Activated CD4-positive, CD25-positive, alpha-beta regulatory T cell treated with anti-CD3 and anti-CD28 coated beads, Interleukin-2, amount 50 U/mL, for 24 hours (primary cell): ENCODE results near the gene HOMER3.
A peak's percentile ranks its signal among the peaks of the same experiment; 100 is the strongest.

ENCODE experiments used
- ATAC-seq, 2 donors: fragments of 150-1000 bp; cut with Tn5 transposase; one replicate each; pipeline ENCODE4 v1.10.0; 2021; ENCODE audit warnings: mild to moderate bottlenecking in 1 of 2, moderate library complexity in 1 of 2

Gene HOMER3

GRCh38 chr19:18940769-18941627 lies at the start of gene HOMER3:
Gene HOMER3, minus strand, starts transcription at chr19:18941217. Its CDS starts 2,235 bp downstream, at chr19:18938982.
- peak; percentile 86 to 89 for ATAC-seq

GRCh38 chr19:18990128-18990708 lies 49.2 kb upstream of the HOMER3 start:
- peak in 1 of 2 donors; percentile 13 for ATAC-seq

DNA sequence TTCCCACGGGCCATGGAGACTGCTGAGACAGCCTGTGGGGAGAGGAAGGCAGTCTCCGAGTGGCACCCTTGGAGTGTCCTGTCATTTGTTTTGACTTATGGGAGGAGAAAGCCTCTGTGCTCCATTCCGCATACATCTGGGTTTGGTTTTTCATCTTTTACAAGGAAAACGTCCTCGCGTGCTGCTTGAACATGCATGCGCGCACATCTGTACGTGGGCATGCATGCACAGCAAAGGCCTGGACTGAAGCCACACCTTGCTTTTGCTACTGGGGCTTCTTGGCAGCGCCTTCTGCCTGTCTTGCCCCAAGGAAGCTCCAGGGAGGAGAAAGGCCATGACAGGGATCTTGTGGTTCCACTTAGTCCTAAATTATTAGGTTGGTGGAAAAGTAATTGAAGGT lies 48.3 kb upstream of the HOMER3 start:
- ATAC-seq: no peak

DNA sequence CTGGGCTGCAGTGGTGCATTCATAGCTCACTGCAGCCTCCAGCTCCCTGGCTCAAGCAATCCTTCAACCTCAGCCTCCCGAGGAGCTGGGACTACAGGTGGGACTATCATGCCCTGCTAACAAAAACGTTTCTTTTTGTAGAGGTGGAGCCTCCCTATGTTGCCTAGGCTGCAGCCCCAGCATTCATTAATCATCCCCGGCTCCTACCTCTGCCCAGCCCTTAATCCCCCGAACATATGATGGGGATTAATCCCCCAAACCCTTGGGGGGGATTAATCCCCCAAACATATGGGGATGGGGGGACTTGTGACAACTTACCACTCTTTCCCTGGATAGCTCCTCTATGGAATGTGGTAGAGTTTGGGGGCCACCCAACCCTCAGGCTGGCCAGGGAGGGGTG lies 46.4 kb upstream of the HOMER3 start:
- ATAC-seq: no peak

DNA sequence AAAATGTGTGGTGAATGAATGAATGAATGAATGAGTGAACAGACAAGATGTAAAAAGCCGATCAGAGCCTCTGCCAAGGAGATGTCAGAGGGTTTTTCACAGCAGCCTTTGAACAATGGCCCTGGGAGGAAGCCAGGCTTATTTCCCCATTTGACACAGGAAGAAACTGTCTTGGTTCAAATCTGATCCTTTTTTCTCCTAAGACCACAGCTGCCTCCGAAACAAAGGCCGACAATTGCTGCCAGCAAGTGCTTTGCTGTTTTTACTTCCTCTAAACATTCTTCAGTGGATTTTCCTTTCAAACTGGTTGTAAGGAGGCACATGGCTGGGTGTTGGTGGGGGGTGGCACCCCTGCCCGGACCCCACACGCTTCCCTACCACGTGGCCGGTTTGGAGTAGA lies 44.2 kb upstream of the HOMER3 start:
- no peak for ATAC-seq

- ATAC-seq: no peak
These were observed 43.2 kb upstream of the HOMER3 start for GRCh38 chr19:18984251-18984650.

- no peak for ATAC-seq
These were observed 41.7 kb upstream of the HOMER3 start for GRCh38 chr19:18982669-18983068.

GRCh38 chr19:18980432-18981020 lies 39.5 kb upstream of the HOMER3 start:
- no peak for ATAC-seq

DNA sequence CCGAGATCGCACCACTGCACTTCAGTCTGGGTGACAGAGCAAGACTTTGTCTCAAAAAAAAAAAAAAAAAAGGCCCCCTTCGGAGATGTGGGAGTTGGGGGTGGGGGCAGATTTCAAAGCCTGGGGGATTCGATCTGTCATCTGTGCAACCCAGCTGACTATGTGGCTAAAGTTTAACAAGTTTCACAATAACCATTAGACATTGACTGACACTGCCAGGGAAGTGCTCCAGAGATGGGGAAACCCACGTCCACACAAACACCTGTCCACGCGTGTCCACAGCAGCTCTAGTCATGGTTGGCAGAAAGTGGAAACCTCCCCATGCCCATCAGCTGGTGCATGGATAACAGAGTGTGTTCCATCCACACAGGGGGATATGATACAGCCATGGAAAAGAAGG lies 37.6 kb upstream of the HOMER3 start:
- ATAC-seq: no peak

- ATAC-seq: no peak
These were observed 34.9 kb upstream of the HOMER3 start for GRCh38 chr19:18975869-18976268.

GRCh38 chr19:18975011-18975410 lies 34.0 kb upstream of the HOMER3 start:
- ATAC-seq: no peak

DNA sequence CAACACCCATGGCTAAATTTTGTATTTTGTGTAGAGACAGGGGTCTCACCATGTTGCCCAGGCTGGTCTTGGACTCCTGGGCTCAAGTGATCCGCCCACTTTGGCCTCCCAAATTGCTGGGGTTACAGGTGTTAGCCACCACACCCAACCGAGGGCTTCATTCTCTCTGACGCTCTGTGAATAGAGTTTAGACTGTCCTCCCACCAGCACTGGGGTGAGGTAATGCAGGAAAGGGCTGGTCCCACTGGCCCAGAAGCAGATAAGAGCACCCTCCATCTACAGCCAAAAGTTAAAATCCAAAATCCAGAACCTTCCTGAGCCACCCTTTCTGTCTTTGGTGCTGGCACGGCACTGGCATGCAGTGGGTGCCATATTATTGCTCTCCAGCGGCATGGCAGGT lies 31.8 kb upstream of the HOMER3 start:
- no peak for ATAC-seq

DNA sequence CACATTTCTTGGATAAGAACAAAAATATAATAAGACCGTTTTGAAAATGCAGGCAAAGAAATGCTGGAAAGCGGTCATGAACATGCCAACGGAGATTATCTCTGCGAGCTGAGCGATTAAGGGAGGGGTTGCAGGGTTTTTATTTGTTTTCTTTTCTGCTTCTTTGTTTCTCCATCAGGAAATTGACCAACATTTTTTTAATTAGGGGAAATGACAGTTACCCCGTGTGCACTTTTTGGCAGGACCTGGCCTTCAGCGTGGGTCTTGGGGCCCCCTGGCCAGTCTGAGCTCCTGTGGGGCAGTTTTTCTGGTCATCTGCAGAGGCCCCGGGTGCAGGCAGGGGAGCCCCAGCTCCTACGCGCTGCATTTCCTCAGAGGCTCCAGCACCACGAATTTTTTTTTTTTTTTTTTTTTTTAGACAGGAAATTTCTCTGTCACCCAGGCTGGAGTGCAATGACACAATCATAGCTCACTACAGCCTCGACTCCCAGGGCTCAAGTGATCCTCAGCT lies 31.3 kb upstream of the HOMER3 start:
- no peak for ATAC-seq

DNA sequence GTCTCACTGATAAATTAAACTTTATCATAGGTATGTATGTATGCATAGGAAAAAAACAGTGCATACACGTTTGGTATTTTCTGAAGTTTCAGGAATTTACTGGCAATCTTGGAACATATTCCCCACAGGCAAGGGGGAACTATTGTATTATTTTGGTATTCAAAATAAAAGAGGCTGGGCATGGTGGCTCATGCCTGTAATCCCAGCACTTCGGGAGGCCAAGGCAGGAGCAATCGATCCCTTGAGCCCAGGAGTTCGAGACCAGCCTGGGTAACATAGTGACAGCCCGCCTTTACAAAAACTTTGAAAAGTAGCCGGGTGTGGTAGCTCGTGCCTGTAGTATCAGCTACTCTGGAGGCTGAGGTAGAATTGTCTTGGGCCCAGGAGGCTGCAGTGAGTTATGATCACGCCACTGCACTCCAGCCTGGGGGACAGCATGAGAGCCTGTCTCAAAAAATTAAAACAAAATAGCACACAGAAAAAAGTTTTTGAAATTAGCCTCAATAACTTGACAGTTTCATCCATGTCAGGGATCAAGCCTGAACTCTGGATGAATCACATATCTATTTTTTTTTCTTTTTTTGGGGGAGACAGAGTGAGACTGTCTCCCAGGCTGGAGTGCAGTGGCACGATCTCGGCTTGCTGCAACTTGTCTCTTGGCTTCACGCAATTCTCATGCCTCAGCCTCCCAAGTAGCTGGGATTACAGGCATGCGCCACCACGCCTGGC lies 29.1 kb upstream of the HOMER3 start:
- ATAC-seq: no peak

DNA sequence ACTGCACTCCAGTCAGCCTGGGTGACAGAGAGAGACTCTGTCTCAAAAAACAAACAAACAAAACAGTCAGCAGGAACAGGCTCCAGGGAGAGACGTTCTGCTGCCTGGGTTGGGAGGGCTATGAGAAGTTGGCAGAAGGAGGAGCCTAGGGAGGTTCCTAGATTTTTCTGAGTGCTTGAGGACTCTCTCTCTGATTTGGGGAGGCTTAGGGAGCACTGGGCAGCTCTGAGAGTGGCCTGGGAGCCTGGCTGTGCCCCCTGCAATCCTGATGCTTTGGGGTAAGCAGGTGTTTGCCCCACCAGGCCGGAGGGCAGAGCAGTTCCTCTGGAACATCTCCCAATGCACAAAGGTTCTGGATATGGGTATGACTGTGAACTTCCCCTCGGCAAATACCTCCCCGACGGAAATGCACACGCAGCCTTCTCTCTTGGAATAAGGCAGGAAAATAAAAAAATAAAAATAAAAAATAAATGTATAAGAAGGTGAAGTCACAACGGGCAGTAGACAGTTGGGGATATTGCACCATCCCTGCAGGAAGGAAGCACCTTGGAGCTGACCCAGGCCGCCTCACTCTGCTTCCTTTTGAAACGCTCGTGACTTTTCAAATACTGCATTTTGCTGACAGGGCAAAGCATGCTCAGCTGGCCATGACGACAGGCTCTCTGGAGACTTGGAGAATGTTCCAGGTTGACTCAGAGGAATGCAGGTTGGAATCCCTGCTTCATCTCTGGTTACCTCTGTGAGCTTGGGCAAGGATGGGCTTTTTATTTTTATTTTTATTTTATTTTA lies 26.5 kb upstream of the HOMER3 start:
- ATAC-seq: no peak

DNA sequence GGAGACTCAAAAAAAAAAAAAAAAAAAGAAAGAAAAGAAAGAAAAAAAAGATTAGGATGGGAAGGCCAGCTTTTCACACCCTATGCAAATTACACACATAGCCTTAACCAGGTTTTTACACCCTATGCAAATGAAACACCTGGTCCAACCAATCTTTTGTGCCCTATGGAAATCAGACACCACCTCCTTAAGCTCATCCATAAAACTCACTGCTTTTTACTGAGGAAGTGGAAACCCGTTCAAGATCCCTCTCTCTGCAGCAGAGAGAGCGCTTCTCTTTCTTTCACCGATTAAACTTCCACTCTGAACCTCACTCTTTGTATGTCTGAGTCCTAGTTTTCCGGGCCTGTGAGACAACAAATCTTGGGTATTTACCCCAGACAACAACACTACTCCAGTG lies 25.3 kb upstream of the HOMER3 start:
- ATAC-seq: no peak

DNA sequence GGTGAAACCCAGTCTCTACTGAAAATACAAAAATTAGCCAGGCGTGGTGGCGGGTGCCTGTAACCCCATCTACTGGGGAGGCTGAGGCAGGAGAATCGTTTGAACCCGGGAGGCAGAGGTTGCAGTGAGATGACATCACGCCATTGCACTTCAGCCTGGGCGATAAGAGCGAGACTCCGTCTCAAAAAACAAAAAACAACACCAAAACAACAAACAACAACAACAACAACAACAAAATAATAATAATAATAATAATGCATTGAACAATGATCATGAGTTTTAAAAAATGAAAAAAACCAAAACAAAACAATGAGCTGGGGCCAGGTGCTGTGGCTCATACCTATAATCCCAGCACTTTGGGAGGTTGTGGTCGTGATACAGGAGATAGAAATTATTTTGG lies 23.1 kb upstream of the HOMER3 start:
- ATAC-seq: no peak

DNA sequence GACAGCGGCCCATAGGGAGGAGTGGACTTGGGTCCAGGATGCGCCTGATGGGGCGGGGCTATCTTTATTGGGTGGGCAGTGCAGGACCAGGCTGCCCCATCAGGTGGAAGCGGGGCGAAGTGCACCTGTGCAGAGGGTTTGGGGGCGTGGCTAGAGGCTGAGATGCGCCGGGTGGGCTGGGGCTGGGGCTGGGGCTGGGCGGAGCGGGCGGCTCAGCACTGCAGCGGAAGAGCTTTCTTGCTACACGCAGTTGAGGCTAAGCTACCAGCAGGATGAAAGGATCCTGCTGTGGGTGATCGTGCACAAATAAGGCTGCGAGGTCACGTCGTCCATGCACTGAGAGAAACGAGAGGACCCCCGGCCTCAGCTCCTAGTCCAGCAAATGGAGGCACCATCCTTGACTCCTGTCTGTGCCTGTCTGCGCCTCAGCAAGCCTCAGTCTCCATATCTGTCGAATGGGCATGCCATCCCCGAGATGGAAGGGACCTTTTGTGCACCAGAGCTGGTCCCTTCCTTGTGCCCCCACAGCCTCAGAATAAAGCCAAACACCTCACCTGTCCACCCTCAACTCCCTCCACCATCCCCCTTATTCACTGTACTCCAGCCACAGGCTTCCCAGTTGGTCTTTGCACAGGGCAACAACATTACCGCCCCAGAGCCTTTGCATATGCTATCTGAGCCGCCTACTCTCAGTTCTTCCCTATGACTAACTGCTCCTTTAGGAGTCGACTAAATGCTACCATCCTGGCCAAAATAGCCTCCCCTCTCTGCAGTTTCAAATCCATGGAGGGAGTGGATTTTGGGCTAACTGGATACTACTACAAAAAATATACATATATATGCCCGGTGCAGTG lies 21.0 kb upstream of the HOMER3 start:
- peak in 1 of 2 donors; percentile 17 for ATAC-seq

DNA sequence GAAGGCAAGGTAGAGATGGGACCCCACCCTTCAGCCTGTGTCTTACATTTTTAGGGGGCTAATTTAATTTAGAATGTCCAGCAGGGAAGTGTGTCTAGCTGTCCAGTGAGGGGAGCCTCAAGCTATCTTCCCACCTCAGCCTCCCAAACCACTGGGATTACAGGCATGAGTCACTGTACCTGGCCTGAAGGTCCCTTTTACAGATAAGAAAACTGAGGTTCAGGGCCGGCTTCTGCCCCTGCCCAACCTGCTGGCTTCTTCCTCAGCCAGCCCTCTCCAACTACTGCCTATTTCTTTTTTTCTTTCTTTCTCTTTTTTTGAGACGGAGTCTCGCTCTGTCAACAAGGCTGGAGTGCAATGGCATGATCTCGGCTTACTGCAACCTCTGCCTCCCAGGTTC lies 19.4 kb upstream of the HOMER3 start:
- no peak for ATAC-seq

GRCh38 chr19:18955042-18955441 lies 14.0 kb upstream of the HOMER3 start:
- ATAC-seq: no peak

GRCh38 chr19:18954094-18954493 lies 13.1 kb upstream of the HOMER3 start:
- no peak for ATAC-seq
